ENCODE results near the gene MDC1. TPM values are rescaled to one million over a fixed set of nuclear protein-coding genes. Genes with fewer than 3 reads are reported as not detected.
A peak's percentile ranks its signal among the peaks of the same experiment; 100 is the strongest.
"Not testable (repeated sequence)": the region's sequence is repeated elsewhere in the genome, so short reads cannot be mapped to it uniquely, and the experiment has no call there.

The MDC1 gene
- polyA plus RNA-seq (2011; rRNA removed) (5.1 and 7.5 TPM in 2 replicates), polyA minus RNA-seq (2011; rRNA and poly(A)+ RNA removed) (5.0 and 24.5 TPM in 2 replicates)

GRCh38 chr6:30717129-30717844 is at the start of gene MDC1:
MDC1 (minus strand) TSS chr6:30717281; CDS start chr6:30715175, 2,106 bp downstream.
- Histone ChIP-seq H3K4me3 (ENCODE audit: low read depth, low read length) (peak within 1 kb of the TSS; percentile 63), H3K36me3 (ENCODE audit: control insufficient read depth, insufficient read depth, low read length) (peaks cover 7% of the 10 kb centered on the region), H3K27me3 (ENCODE audit: control insufficient read depth, insufficient read depth, low read length) (no peaks in the 10 kb centered on the region)
- peak; percentile 99 for DNase-seq (ENCODE audit: low read depth)
- peak; percentile 40 for TF ChIP-seq CTCF (IDR thresholded peaks at IDR 0.05; ENCODE audit: insufficient read depth, low read depth, low read length)
- CTCF ChIA-PET: interaction anchor here (0.6 to 20.5 kb wide), 5 partner anchors 17 to 103 kb away, joined by 3 to 387 read pairs (median 4); partner anchors contain the start of genes DHX16 and IER3
- POLR2A ChIA-PET: interaction anchor here (0.5 to 1.3 kb wide), 9 partner anchors 11 to 129 kb away, joined by 3 to 27 read pairs (median 4); partner anchors contain the start of genes MRPS18B, NRM and PPP1R10

- Histone ChIP-seq H3K36me3 (ENCODE audit: control insufficient read depth, insufficient read depth, low read length) (no peaks in the 10 kb centered on the region), H3K27me3 (ENCODE audit: control insufficient read depth, insufficient read depth, low read length) (no peaks in the 10 kb centered on the region), H3K4me3 (ENCODE audit: low read depth, low read length) (no peak overlapping the region)
- ChIA-PET POLR2A (no interaction called here), CTCF (interaction anchor here (0.8 kb wide), 1 partner anchor 15 kb away, joined by 5 read pairs; no protein-coding TSS in a partner anchor)
- no peak for DNase-seq (ENCODE audit: low read depth)
- TF ChIP-seq CTCF (IDR thresholded peaks at IDR 0.05; ENCODE audit: insufficient read depth, low read depth, low read length): no peak
Measured at GRCh38 chr6:30766461-30767157, 49.5 kb upstream of the MDC1 start.

GRCh38 chr6:30765495-30765894 is 48.4 kb upstream of the MDC1 start:
- H3K27me3 ChIP-seq (ENCODE audit: control insufficient read depth, insufficient read depth, low read length); DNase-seq (ENCODE audit: low read depth); H3K4me3 ChIP-seq (ENCODE audit: low read depth, low read length); POLR2A ChIA-PET; H3K36me3 ChIP-seq (ENCODE audit: control insufficient read depth, insufficient read depth, low read length); CTCF ChIA-PET: not testable (repeated sequence)

GRCh38 chr6:30764490-30765043 is 47.5 kb upstream of the MDC1 start:
- ChIA-PET POLR2A (interaction anchor here (0.6 kb wide), 1 partner anchor 28 kb away, joined by 5 read pairs; no protein-coding TSS in a partner anchor), CTCF (interaction anchor here (1.1 to 1.8 kb wide), 4 partner anchors 12 to 42 kb away, joined by 3 to 6 read pairs (median 5); partner anchors contain the start of gene IER3)
- not testable (repeated sequence) for H3K36me3 ChIP-seq (ENCODE audit: control insufficient read depth, insufficient read depth, low read length); H3K4me3 ChIP-seq (ENCODE audit: low read depth, low read length); DNase-seq (ENCODE audit: low read depth); H3K27me3 ChIP-seq (ENCODE audit: control insufficient read depth, insufficient read depth, low read length)

GRCh38 chr6:30763618-30764489 is 46.8 kb upstream of the MDC1 start:
- Histone ChIP-seq H3K4me3 (ENCODE audit: low read depth, low read length) (no peak overlapping the region), H3K36me3 (ENCODE audit: control insufficient read depth, insufficient read depth, low read length) (no peaks in the 10 kb centered on the region), H3K27me3 (ENCODE audit: control insufficient read depth, insufficient read depth, low read length) (no peaks in the 10 kb centered on the region)
- TF ChIP-seq CTCF (IDR thresholded peaks at IDR 0.05; ENCODE audit: insufficient read depth, low read depth, low read length): peak; percentile 27; the same call in 1 of the 2 replicates
- POLR2A ChIA-PET: interaction anchor here (0.6 kb wide), 1 partner anchor 27 kb away, joined by 5 read pairs; no protein-coding TSS in a partner anchor
- CTCF ChIA-PET: interaction anchor here (1.1 to 1.8 kb wide), 5 partner anchors 12 to 41 kb away, joined by 3 to 6 read pairs (median 5); partner anchors contain the start of gene IER3
- no peak for DNase-seq (ENCODE audit: low read depth)
